ENCODE results near the gene EPHB2.

The EPHB2 gene

DNA sequence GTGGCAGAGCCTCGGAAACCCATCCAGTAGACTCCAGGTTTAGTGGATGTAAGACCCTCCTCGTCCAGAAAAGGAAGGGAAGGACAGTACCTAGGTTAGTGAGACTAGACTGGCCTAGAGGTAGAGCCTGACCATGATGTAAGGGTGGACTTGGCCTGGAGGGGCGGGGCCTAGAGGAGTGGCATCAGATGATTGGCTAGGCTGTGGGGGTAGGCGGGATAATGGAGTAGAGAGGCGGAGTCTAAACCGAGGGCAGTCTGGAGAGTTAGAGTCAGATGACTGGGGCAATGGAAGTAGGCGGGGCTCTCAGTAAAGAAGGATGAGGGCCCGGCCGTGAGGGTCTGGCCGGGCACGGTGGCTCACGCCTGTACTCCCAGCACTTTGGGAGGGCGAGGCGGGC lies 70.1 kb downstream of the EPHB2 start:
- DNase-seq (ENCODE audit: low spot score): peak; percentile 62

DNA sequence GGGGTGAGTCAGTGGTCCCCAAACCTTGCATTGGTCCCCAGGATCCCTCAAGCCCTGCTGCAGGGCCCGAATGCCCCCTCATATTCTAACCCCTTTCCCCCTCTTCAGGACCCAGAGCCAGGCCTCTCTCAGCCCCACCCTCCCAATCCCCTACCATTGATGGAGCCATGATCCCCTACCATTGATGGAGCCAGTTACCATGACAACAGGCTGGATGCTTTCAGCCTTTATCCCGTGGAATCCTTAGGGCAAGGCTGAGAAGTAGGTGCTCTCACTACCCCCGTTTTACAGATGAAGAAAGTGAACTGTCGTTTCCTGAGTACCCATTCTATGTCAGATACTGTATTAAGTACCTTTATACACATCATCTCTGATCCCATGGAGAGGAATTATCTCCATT lies 70.8 kb downstream of the EPHB2 start:
- no peak for DNase-seq (ENCODE audit: low spot score)

DNA sequence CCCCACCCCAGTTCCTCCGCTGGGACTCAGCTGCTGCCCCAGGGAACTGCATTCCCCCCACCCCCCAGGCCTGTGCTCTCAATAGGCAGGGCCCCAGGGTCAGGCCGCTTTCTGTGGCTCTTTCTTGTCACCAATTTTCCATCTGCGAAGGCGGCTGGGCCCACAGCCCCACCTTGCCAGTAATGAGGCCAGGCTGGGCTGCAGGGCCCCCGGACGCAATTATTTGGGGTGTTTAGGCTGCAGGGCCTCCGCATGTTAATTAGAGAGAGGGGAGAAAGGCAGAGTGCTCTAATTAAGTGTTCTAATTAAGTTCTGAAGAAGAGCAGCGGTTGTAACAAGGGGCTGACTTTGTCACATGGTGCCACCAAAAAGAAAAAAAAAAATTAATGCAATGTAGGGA lies 71.8 kb downstream of the EPHB2 start:
- no peak for DNase-seq (ENCODE audit: low spot score)

DNA sequence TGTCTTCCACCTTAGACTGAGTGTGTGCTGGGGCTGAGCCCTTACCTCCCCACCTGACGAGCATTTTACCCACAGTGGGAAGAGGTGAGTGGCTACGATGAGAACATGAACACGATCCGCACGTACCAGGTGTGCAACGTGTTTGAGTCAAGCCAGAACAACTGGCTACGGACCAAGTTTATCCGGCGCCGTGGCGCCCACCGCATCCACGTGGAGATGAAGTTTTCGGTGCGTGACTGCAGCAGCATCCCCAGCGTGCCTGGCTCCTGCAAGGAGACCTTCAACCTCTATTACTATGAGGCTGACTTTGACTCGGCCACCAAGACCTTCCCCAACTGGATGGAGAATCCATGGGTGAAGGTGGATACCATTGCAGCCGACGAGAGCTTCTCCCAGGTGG lies 73.7 kb downstream of the EPHB2 start:
- DNase-seq (ENCODE audit: low spot score): no peak

DNA sequence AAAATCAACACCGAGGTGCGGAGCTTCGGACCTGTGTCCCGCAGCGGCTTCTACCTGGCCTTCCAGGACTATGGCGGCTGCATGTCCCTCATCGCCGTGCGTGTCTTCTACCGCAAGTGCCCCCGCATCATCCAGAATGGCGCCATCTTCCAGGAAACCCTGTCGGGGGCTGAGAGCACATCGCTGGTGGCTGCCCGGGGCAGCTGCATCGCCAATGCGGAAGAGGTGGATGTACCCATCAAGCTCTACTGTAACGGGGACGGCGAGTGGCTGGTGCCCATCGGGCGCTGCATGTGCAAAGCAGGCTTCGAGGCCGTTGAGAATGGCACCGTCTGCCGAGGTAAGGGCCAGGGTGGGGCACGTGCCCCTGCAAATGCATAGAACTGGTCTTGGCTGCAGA lies 74.1 kb downstream of the EPHB2 start:
- DNase-seq (ENCODE audit: low spot score): no peak

DNA sequence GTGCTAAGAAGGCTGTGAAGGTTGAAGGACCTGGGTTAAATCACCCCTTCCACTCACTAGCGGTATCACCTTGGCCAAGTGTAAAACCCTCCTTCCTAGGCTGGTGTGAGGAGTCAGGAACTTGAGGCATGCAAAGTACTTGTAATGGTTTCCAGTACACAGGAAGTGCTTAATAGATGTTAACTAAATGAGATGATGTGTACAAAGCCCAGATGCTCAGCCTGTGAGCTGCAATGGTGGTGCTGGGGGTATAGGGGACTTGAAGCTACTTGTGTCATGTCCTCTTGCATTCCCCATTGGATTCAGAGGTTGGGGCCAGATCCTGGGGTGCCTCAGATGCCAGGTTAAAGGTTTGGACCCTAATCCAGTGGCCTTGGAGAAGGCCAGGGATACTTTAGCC lies 75.5 kb downstream of the EPHB2 start:
- DNase-seq (ENCODE audit: low spot score): no peak

DNA sequence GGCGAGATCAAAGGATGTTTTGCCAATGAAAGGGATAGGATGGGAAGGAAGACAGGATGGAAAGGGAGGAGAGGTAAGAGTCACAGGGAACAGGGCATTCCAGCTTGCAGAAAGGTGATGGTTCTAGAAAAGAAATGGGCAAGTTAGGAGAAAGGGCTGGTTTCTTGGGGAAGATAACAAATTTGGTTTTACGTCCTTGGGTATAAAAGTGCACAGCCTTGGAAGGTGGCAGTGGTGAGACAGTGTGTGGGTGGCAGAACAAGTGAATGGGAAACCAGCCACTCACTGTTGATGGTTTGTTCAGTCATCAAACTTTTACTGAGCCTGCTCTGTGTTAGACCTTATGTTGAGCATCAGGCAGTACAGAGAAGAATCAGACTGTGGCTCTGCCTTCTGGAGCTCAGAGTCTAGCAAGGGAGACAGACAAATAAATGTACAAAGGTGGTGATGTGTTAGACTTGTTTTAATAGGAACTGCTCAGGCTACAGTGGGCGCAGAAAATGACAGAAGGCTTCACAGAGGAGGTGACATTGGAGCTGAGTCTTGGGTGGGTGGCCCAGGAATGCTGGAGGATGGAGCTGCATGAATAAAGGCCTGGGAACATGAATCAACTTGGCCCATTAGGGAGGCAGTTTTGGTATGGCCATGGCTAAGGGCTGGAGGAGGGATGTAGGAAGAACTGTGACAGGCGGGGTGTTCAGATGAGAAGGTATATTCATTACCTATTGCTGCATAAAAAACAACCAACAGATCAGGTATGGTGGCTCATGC lies 76.3 kb downstream of the EPHB2 start:
- no peak for DNase-seq (ENCODE audit: low spot score)

DNA sequence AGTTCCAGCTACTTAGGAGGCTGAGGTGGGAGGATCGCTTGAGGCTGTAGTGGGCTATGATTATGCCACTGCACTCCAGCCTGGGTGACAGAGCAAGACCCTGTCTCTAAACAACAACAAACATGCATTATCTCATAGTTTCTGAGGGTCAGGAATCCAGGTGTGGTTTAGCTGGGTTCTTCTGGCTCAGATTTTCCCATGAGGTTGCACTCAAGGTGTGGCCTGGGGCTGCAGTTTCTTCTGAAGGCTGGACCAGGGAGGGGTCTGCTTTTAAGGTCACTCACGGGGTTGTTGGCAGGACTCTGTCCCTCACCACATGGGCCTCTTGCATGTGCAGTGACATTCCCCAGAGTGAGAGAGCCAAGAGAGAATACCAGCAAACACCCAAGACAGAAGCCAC lies 77.0 kb downstream of the EPHB2 start:
- DNase-seq (ENCODE audit: low spot score): no peak

DNA sequence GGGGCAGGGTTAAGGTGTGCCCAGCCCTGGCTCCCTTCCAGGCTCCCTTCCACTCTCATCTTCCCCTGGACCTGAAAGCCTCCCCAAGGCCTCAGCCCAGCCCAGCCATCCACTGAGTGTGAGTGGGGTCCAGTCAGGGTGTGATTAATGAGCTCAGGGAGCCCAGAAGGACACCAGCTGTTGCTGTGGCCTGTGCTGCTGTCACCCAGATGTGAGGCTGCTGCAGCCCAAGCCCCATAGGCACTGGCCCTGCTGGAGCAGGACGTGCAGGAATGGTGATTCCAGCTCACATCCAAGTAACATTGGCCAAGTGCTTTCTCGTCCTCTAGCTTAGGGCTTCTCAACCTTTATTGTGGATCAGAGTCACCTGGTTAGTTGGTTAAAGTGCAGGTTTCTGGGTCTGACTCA lies 77.6 kb downstream of the EPHB2 start:
- no peak for DNase-seq (ENCODE audit: low spot score)

DNA sequence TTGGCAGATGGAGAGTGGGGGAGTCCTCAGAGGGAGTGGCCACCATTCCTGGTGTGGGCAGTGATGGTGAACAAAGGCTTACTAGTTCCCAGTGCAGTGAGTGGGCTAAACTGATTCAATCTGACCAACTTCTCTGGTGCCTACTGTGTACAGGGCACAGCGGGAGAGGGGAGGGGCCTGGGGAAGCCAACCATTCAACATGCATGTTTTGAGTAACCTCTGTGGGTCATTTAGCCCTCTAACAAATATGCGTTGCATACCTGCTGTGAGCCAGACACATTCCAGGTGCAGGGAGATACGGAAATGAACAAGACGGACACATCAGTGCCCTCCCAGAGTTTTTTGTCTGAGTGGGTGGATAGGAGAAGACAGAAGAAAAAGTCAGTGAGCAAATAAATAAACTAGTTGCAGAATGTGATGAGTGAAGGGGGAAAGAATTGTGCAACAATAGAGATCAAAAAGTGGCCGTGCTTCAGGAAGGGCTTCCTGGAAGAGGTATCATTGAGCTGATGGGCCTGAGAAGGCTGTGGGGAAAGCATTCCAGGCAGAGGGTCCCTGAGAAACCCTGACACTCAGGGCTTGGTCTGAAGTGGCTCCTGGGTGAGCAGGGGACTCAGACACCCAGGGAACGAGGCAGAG lies 78.8 kb downstream of the EPHB2 start:
- DNase-seq (ENCODE audit: low spot score): no peak

DNA sequence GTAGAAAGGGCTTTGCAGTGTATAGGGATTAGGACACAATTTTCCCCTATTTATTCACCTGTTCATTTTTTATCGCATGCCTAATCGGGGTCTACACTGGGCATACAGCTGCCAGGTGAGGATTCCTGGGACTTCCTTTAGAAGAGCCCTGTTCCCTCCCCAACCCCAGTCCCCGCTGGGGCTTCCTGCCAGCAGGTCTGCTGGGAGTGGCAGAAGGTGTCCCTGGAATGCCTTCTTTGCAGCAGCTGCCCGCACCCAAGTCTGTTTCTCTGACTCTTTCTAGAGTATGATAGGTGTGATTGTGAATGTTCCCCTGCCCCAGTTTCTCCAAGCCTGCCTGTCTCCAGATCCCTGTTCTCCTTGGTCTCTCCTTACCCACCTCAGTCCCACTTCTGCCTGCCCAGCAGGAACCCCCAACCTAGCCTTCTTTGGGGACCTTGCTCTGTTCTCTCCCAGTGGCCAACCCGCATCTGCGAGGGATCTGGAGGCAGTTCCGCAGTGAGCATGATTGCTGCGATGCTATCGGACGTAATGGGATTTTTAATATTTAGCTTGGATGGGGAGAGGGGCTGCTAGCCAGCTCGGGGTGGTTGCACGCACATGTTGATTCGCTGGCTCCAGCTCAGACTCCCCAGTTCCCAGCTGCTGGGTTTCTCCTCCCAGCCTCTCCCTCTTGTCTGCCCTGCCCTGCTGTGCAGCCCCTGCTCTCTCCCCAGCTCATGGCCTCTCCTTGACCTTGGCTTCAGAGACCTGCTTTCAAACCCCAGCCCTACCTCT lies 79.8 kb downstream of the EPHB2 start:
- no peak for DNase-seq (ENCODE audit: low spot score)

DNA sequence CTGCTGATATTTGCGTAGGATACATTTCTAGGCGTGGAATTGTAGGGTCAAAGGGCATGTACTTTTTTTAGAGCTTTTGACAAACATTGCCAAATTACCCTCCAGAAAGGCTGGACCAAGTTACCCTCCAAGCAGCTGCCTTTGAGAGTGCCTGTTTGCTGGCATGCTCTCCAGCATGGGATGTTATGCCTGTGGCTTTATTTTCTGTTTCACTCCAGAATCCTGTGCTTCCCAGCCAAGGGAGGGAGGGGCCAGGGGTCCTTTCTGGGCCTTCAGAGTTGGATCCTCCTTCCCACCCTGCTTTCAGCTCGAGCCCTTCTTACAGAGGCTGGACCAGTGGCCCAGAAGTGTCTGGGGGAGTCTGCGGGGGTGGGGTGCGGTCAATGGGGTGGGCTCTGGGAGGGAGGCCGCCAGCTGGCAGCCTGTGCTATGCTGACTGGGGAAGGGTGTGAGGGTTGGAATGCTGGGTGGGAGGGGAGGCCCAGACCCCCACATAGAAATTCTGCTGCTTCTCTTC lies 81.2 kb downstream of the EPHB2 start:
- DNase-seq (ENCODE audit: low spot score): no peak

DNA sequence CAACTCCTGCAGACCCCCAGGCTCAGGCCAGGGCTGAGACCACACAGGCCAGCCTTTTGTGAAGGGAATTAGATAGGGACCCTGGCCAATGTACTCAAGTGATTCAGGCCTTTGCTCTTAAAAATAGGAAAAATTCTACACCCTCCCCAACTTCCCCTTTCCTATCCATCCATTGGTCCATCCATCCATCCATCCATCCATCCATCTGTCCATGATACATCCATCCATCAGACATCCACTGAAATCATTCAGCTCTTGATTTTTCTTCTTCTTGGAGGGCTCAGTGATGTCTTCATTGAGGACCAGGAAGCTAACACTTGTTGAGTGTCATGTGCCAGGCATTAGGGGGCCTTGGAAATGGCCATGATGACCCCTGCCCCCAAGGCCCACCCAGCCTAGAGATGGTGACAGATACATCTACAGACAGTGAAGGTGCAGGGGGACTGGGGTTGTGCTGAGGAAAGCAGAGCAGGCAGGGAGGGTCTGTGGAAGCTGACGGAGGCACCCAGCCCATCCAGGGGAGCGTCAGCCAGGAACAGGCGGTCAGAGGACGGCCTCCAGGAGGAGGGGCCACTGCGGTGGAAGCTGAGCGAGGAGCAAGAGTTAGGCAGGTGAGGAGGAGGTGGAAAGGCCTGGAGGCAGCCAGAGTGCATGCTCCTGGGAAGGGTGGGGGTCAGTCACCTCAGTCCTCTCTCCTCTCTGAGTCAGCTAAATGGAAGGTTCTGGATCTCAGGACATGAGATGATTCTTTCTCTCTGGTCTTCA lies 81.9 kb downstream of the EPHB2 start:
- DNase-seq (ENCODE audit: low spot score): no peak

DNA sequence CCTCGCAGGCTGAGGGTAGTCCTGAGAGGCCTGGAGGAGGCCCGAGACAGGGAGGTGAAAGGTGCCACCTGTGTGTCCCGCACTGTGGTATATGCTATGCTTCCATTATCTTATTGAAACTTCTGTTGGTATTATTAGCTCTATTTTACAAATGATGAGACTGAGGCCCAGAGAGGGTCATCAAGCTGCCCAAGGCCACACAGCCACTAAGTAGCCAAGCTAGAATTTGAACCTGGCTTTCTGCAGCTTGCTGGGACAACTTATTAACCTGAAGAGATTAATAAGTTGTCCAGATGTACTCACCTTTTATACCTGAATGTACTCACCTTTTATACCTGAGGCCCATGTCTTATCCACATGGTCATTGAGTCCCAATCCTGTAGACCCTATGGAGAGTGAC lies 83.0 kb downstream of the EPHB2 start:
- DNase-seq (ENCODE audit: low spot score): no peak

DNA sequence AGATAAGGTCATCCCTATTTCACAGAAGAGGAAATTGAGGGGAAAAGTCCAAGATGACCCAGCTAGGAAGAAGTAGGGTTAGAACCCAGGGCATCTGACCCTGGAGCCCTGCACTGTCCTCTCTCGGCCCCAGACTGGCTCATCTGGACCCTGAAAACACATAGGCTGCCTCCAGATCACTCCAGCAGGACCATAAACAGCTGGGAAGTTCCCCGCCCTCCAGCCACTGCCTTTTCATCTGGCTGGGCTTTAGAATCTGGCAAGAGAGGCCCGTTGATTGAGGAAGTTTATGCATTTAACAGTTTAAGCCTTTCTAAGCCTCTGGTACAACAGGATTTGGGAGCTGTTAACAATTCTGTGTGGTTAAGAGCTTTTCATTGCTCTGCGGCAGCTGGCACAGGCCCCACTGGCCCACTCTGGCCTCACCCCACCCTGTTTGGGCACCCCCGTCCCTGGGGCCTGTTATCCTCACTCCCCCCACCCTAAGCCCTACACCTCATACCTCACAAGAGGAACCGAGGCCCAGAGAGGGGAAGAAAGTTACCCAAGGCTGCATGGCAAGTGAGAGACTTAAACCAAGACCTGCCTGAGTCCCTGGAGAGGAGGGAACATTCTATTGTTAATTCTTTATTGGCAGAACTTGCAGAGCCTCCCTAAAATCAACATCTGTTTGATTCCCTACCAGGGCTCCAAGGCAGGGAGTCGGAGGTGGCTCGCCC lies 84.2 kb downstream of the EPHB2 start:
- no peak for DNase-seq (ENCODE audit: low spot score)

DNA sequence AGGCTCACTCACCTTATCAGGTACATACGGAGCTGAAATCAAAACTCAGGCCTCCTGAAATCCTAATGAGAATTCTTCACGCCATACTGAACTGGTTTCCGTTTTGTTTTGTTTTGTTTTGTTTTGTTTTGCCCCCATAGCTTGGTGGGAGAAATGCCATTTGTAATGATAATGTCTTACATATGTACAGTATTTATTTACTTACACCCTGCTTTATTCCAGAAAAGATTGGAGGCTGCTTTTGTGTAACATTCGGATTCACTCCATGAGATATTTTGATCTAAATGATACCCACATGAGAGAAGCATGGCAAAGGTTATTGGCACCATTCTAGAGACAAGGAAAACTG lies 84.7 kb downstream of the EPHB2 start:
- no peak for DNase-seq (ENCODE audit: low spot score)

DNA sequence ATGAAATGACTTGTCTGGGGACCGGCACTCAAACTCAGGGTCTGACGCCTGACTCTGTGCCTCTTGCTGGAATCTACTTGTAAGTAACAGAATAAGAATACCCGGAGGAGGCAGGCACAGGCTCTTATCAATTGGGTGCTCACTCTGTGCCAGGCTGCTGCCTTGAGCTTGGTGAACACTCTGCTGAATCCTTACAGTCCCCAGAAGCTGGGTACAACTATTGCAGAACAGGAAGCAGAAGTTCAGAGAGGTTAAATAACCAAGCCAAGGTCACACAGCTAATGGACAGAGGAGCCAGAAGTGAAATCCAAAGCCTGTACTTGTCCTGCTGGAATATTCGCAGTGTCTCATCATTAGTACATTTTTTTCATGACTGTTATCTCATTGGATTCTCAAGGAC lies 86.0 kb downstream of the EPHB2 start:
- DNase-seq (ENCODE audit: low spot score): no peak

DNA sequence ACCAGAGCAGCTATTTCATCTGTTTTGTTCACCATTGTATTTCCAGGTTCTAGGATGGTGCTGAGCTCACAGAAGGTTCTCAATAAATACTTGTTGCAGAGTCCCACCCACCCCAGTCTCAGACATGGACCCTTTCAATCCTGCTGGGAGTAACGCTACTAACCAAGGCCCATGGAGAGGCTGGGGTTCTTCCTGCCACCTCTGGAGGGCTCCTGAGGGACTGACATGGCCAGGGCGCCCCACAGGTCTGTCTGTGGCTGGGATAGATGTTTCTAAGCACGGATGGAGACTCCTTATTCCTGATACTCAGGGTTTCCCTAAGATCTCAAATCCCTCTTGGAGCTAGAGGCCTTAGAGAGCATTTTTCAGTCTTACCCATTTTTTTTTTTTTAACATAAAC lies 87.4 kb downstream of the EPHB2 start:
- no peak for DNase-seq (ENCODE audit: low spot score)

DNA sequence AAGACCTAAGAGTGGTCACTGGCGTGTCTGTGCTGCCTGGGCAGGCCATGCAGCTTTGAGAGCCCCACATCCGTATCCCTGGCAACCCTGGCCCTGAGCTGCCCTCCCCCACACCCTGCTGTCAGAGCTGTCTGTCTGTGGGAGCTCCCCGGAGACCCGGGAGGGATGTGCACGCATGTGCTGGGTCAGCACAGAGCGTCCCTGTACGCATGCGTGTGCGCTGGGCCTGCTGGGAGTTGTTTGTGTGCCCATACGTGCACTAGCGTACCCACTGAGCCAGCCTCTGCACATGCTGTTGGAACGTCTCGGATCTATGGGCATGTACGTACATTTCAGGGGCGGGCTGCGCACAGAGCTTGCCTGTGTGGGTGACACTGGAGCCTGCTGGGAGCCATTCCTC lies 89.3 kb downstream of the EPHB2 start:
- DNase-seq (ENCODE audit: low spot score): no peak

DNA sequence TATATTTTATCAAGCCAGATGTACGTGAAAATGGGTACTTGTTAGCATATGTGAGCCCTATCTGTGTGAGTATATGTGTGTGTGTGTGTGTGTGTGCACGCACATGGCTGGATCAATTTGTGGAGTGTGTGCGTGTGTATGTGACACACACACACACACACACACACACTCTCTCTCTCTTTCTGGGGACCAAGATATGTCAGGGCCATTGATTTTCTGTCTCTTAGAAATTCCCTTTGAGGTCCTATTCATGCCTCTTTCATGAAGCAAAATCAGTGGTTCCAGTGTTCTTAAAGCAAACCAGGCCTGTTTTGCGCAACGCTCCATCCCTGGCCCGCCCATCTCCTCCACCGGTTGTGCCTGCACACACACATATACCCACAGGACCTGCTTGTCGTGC lies 90.0 kb downstream of the EPHB2 start:
- no peak for DNase-seq (ENCODE audit: low spot score)

DNA sequence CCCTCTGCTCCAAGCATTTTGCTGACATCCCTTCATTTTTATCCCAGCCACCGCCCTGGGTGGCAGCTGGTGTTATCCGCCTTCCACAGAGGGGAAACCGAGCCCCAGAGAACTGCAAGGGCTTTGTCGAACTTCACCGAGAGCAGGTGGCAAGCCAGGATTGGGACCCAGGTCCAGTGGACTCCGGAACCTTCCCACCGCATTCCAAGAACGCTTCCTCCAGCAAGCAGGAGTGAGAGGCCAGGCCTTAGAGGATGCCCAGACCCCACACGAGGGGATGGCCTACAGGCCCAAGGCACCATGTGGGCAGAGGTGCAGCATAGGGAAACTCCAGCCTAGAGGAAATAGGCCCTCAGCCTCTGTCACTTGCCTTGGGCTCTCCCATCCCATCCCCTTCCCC lies 90.7 kb downstream of the EPHB2 start:
- DNase-seq (ENCODE audit: low spot score): no peak

DNA sequence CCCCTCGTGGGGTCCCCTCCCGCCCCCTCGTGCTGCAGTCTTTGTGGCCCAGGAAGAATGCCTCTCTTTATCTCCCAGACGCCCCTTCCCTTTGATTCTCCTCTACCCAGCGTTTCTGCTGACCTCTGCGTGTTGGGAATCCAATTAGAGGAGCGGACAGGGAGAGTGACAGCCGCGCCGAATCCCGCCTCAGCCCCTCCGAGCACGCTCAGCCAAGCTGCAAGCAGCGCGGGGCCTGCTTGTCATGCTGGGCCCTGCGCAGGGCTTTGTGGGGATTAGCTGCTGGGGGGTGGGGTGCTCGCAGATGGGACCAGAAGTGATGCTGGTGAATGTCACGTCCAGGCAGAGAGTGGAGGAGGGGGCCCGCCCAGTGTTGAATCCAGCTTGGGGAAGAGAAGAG lies 91.1 kb downstream of the EPHB2 start:
- DNase-seq (ENCODE audit: low spot score): no peak
